SJSA1 (cell line): ENCODE data around the gene SON. TPM values are rescaled to one million over a fixed set of nuclear protein-coding genes. Genes with fewer than 3 reads are reported as not detected.
"Not testable (repeated sequence)": the region's sequence is repeated elsewhere in the genome, so short reads cannot be mapped to it uniquely, and the experiment has no call there.

Experiments used
- DNase-seq, 2 experiments: peaks; one replicate each; pipeline ENCODE4 v3.0.0-alpha.2; 2015 to 2020; ENCODE audit warnings: low spot score in 2 of 2, low read depth in 1 of 2
- H3K27ac ChIP-seq: fragments of 250-450 bp; sonication (Bioruptor Pico); 2 replicates; pipeline ENCODE4 v1.5.1; 2020; ENCODE audit warnings: mild to moderate bottlenecking, moderate library complexity
- H3K27me3 ChIP-seq: fragments of 250-450 bp; sonication (Bioruptor Pico); replicated peaks from 2 replicates; pipeline ENCODE4 v1.5.1; 2020; ENCODE audit warnings: mild to moderate bottlenecking, moderate library complexity
- H3K36me3 ChIP-seq: fragments of 250-450 bp; sonication (Bioruptor Pico); 2 replicates; pipeline ENCODE4 v1.5.1; 2020; ENCODE audit warnings: mild to moderate bottlenecking
- H3K4me1 ChIP-seq: fragments of 250-450 bp; sonication (Bioruptor Pico); replicated peaks from 2 replicates; pipeline ENCODE4 v1.6.1; 2021; ENCODE audit warnings: mild to moderate bottlenecking
- H3K4me3 ChIP-seq: fragments of 250-450 bp; sonication (Bioruptor Pico); 2 replicates; pipeline ENCODE4 v1.5.1; 2020; ENCODE audit warnings: mild to moderate bottlenecking
- H3K9me3 ChIP-seq: fragments of 250-450 bp; sonication (Bioruptor Pico); replicated peaks from 2 replicates; pipeline ENCODE4 v1.5.1; 2020; ENCODE audit warnings: mild to moderate bottlenecking
- total RNA-seq: library from RNA; depleted of rRNA; stranded (reverse); fragments of >200 nt; shearing (Covaris generic); gene quantifications from 2 replicates; pipeline ENCODE4 v1.2.3, GENCODE V29; 2014

Gene SON
- total RNA-seq, 1 experiment from 2014 or later: 115 TPM

DNA sequence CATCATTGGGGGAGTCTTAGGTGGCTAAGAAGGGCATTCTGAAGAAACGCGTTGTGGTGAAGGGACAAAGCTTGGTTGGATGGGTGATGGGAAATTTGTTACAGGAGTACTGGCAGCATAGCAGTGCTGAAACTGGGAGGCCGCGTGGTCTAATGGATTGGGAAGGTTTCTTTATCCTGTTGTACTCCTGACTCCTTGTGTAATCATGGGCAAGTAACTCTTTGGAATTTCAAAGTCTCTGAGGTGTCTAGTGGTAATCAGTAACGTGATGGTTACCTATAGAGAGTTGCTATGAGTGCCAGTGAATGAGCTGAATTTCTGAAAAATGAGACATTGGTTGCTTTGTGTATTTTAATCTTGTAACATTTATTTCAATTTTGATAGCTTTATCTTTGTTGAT, 27.2 kb downstream of the SON start:
- Histone ChIP-seq H3K36me3 (peaks cover 91% of the 10 kb centered on the region), H3K4me3 (no peak overlapping the region), H3K27ac (no peak overlapping the region), H3K9me3 (no peaks in the 10 kb centered on the region), H3K27me3 (no peaks in the 10 kb centered on the region), H3K4me1 (no peaks in the 10 kb centered on the region)
- DNase-seq: no peak

DNA sequence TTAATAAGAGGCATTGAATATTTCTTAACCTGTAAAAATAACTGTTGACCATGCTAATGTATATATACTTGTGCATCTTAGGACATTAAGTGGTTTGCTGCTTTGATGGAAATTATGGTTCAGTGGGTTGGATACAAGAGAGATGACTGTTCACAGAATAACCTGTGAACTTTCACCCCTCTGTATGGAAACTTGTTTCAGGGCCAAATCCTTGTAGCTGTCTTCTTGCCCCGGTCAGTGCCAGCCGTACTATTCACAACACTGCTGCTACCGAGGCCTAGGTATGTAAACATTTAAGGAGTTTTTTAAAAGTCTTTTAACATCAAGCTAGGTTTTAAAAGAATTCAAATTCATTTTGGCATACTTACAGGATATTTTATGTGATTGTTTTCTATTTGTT, 29.5 kb downstream of the SON start:
- peaks cover 94% of the 10 kb centered on the region for H3K36me3 ChIP-seq
- no peak overlapping the region for H3K4me3 ChIP-seq
- no peaks in the 10 kb centered on the region for H3K27me3 ChIP-seq
- H3K27ac ChIP-seq: no peak overlapping the region
- no peak for DNase-seq
- no peaks in the 10 kb centered on the region for H3K4me1 ChIP-seq
- no peaks in the 10 kb centered on the region for H3K9me3 ChIP-seq

DNA sequence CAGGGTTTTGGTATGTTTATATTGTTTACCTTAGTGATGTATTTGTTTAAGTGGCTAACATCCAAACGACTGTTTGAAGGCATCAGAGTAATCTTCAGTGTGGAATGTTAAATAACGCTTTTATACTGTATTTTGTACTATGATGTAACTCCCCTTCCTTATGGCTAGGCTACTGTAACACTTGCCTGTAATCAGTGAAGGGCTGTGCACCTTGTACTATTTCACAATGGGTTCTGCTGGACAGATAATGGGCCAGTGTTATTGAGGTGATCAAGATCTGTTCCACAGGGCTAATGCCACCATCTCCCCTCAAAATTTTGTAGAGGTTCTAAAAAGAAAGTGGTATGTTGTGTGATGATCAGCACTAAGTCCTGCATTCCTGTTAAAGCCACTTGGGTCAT, 33.9 kb downstream of the SON start:
- H3K27me3 ChIP-seq, H3K4me1 ChIP-seq, H3K4me3 ChIP-seq, DNase-seq, H3K9me3 ChIP-seq, H3K27ac ChIP-seq: not testable (repeated sequence)
- peaks cover 87% of the 10 kb centered on the region for H3K36me3 ChIP-seq

DNA sequence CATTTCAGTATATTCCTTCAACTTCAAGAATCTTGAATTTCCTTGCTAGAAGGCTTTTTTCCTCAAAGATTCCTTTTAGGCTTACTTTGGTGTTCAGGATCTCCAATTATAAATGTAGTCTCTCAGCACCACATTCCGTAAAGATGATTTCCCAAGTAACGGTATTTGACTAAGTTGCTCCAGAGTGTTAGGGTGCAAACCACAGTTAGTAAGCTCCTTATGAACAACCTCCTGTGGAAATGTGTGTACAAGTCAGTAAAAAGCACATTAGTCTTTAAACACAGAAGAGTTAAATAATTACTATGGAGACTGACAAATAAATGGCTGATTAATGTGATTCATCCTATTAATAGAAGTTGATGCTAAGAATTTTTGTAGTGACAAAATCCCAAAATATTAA, 35.4 kb downstream of the SON start:
- no peak overlapping the region for H3K4me3 ChIP-seq
- H3K4me1 ChIP-seq: no peaks in the 10 kb centered on the region
- H3K36me3 ChIP-seq: peaks cover 87% of the 10 kb centered on the region
- H3K27ac ChIP-seq: no peak overlapping the region
- H3K9me3 ChIP-seq: no peaks in the 10 kb centered on the region
- no peaks in the 10 kb centered on the region for H3K27me3 ChIP-seq
- DNase-seq: no peak

DNA sequence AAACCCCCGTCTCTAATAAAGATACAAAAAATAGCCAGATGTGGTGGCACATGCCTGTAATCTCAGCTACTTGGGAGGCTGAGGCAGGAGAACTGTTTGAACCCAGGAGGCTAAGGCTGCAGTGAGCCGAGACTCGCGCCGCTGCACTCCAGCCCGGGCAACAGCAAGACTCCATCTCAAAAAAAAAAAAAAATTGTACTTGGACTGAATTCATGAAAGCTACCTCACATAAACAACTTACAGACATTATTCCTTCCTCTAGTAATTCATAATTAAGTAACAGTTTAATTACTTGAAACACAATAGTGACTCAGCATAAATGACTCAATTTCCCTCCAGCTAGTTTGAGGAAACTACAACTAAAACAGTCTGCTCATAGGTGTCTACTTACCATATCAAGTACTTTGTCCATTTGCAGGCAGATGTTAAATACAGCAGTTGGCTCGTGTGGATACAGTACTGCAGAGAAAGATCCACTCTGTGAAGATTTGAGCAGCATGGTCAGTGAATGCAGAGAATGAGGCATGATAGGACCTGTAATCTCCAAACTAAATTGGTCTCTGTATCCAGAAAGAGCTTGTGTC, 36.2 kb downstream of the SON start:
- Histone ChIP-seq H3K4me1 (no peaks in the 10 kb centered on the region), H3K27ac (no peak overlapping the region), H3K9me3 (no peaks in the 10 kb centered on the region), H3K4me3 (no peak overlapping the region), H3K27me3 (no peaks in the 10 kb centered on the region), H3K36me3 (peaks cover 84% of the 10 kb centered on the region)
- DNase-seq: no peak

DNA sequence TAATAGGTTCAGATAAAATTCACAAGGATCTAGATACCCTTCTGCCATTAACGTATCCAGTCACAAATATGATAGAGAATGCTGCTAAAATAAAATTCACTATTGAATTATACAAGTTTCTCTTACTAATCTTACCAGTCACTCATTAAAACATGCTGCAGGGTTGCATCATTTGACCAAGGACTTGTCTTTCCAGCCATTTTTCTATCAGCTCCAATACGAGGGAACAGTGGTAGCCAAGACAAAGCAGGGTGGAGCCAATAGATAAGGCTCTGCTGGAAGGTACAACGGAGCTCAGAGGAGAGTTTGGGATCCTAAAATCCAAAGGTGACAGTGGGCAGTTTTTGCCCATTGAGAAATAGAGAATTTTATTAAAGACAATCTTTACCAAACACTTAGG, 41.6 kb downstream of the SON start:
- peaks cover 66% of the 10 kb centered on the region for H3K36me3 ChIP-seq
- DNase-seq: no peak

DNA sequence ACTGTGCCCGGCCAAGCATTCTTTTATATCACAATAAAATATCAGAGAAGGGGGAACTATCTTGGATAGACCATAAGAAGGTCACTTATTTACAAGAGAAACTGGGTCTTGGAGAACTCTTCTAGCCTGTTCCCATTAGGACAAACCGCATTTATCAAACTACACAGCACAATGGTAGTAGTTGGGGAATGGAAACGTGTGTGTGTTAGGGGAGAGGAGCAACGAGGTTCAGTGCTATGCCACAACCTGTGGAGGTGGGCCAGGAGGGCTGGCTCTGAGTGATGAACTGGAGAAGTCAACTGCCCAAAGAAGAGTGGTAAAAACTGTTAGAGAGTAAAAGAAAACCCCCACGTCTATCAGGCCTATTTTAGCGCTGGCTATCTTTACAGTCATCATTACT, 44.1 kb downstream of the SON start:
- Histone ChIP-seq H3K27me3 (no peaks in the 10 kb centered on the region), H3K4me1 (peaks cover 13% of the 10 kb centered on the region), H3K36me3 (peaks cover 48% of the 10 kb centered on the region), H3K27ac (no peak overlapping the region), H3K9me3 (no peaks in the 10 kb centered on the region), H3K4me3 (peak overlapping the region; percentile 93; the same call in 1 of the 2 replicates)
- no peak for DNase-seq

More for the DNA sequence above, 41.6 kb downstream of the SON start:
- H3K27ac ChIP-seq: no peak overlapping the region
- no peaks in the 10 kb centered on the region for H3K27me3 ChIP-seq
- H3K4me1 ChIP-seq: peaks cover 7% of the 10 kb centered on the region
- H3K4me3 ChIP-seq: no peak overlapping the region
- H3K9me3 ChIP-seq: no peaks in the 10 kb centered on the region

DNA sequence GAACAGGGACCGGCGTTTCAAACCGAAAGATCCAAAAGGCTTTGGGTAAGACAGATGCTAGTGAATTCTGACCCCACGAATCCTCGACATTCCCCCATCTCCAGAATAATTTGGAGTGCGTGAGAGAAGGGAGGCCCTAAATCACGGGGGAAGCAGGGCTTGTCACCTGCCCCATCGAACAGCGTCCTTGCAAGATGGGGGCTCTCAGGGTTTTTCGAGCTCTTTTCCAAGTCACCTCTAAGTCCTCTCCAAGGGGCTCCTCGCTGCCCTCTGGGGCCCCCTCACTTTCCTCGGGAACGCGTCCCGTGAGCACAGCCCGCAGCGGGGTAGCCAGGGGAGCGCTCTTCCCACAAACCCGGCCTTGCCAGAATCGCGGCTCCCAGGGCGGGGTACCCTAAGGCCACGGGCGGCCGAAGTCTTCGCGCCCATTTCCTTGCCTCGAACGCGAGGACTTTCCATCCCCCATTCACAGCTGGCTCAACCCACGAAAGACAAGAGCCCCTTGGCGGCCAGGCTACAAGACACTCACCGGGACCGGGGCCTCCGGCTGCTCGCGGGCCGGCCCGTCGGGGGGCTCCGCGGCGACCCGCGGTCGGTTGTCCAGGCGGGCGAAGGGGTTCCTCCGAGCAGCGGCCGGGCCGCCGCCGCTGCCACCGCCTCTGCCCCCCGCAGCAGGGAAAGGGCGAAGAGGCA, 45.1 kb downstream of the SON start:
- Histone ChIP-seq H3K27ac (peak overlapping the region; percentile 88), H3K27me3 (no peaks in the 10 kb centered on the region), H3K9me3 (no peaks in the 10 kb centered on the region), H3K4me3 (peak overlapping the region; percentile 93), H3K4me1 (peaks cover 13% of the 10 kb centered on the region), H3K36me3 (peaks cover 39% of the 10 kb centered on the region)
- DNase-seq: peak; percentile 60 to 86

DNA sequence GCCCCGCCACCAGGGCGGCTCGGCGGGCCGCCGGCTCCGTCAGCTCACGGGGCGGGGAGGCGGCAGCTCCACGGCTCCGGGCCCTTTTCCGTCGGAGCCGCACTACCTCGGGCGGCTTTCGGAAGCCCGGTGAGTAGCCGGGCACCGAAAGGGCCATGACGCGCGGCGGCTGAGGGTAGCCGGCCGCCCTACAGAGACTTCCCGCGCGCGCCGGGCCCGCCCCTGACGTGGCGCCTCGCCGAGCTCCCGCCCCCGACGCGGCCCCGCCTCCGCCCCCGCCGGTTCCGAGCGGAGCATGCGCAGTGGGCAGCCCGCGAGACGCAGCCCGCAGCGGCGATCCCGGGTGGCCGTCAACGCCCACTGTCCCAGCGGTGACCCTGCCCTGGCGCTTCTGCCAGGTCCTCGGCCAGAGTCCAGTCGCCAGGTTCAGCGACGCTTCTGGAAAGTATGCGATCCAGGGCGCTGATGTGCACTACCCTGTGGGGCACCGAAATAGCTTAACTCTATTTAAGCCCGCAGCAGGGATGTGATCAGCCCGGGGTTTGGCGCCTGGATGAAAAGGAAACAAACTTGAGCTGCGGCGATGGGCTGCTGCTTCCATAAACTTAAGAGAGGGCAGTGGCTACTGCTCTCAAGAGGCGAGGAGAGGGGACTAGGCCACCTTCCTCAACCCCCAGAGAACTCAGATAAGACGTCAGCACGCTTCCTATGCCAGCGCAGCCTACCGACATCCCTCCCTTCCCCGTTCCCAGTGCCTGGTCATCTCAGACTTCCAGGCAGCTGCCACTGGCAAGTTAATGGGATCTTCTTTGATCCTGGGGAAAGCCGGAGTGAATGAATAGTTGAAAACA, 45.9 kb downstream of the SON start, which contains the start of gene DONSON:
Gene DONSON, minus strand, starts transcription at position 200 of the 851 bp plus-strand sequence. Its CDS starts 43 bp downstream, at position 157.
- no peaks in the 10 kb centered on the region for H3K9me3 ChIP-seq
- peak; percentile 89 to 92 for DNase-seq

DNA sequence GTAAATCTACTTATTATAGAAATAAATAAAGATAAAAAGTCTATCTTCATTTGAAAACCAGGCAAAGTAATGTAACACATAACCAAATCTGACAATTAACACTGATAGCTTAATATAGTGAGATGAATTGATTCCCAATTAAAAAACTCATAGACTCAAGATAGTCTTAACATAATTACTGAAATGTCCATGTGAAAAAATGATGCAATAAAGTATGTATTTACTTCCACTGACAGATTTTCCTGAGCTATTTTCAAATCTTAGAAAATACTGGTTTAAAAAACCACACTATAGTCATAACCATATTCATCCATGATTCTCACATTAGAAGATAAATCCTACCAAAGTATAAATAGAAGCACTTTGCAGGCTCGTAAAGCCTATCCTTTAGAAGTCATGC, 55.2 kb downstream of the SON start:
- Histone ChIP-seq H3K27me3 (no peaks in the 10 kb centered on the region), H3K4me3 (no peak overlapping the region), H3K9me3 (no peaks in the 10 kb centered on the region), H3K27ac (no peak overlapping the region), H3K36me3 (peaks cover 48% of the 10 kb centered on the region), H3K4me1 (no peaks in the 10 kb centered on the region)
- DNase-seq: no peak

More for the DNA sequence above, 45.9 kb downstream of the SON start, which contains the start of gene DONSON:
- Histone ChIP-seq H3K36me3 (peaks cover 34% of the 10 kb centered on the region), H3K4me1 (peaks cover 13% of the 10 kb centered on the region), H3K27me3 (no peaks in the 10 kb centered on the region), H3K27ac (peak within 1 kb of the TSS; percentile 88), H3K4me3 (peak within 1 kb of the TSS; percentile 93)

DNA sequence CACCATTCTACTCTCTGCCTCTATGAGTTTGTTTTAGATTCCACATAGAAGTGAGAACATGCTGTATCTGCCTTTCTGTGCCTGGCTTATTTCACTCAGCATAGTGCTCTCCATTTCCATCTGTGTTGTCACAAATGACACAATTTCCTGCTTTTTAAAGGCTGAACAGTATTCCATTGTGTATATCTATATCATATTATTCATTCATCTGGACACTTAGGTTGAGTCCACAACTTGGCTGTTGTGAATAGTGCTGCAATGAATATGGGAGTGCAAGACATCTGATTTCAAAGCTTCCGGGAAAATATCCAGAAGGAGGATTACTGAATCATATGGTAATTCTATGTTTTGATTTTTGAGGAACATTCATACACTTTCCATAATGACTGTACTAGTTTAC, 65.7 kb downstream of the SON start:
- no peak overlapping the region for H3K27ac ChIP-seq
- no peak for DNase-seq

DNA sequence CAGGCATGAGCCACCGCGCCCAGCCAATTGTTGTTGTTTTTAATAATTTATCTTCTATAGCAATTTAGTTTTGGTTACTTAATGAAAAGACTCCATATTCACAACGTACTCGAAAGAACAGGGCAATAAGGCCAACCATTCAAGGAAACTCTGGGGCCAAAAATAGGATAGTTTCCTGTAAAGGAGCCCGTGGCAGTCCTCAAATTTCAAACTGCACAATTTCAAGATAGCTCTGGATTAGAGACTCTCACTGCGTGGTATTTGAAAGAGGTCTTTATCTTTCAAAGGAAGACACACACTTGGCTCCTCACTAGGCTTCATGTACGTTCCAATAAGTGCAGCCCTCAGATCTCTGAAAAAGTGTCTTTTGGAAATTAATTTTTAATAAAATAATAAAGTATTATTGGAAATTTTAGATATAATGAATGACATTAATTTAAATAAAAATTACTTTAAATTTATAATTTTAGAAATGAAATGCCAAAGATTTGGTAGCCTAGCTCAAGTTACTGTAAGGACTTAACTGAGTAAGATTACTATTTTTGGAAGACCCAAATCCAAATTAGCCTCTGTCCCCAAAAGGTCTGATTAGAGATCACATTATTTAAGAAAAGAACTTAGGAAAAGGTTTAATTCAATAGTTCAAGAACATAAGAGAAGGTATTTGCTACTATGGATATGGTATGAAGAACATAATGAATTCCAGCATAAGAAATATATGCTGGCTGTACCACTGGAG, 68.3 kb downstream of the SON start:
- Histone ChIP-seq H3K27ac (no peak overlapping the region), H3K4me1 (no peaks in the 10 kb centered on the region), H3K4me3 (no peak overlapping the region), H3K9me3 (no peaks in the 10 kb centered on the region), H3K36me3 (peaks cover 53% of the 10 kb centered on the region), H3K27me3 (no peaks in the 10 kb centered on the region)
- no peak for DNase-seq

More for the DNA sequence above, 65.7 kb downstream of the SON start:
- no peaks in the 10 kb centered on the region for H3K9me3 ChIP-seq
- H3K4me3 ChIP-seq: no peak overlapping the region
- H3K4me1 ChIP-seq: no peaks in the 10 kb centered on the region
- no peaks in the 10 kb centered on the region for H3K27me3 ChIP-seq
- H3K36me3 ChIP-seq: peaks cover 46% of the 10 kb centered on the region

DNA sequence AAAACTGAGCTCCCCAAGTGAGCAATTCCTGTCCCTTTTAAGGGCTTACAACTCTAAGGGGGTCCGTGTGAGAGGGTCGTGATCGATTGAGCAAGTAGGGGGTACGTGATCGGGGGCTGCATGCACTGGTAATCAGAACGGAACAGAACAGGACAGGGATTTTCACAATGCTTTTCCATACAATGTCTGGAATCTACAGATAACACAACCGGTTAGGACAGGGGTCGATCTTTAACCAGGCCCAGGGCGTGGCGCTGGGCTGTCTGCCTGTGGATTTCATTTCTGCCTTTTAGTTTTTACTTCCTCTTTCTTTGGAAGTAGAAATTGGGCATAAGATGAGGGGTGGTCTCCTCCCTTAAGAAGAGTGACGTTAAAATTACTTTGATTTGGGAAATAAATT, 74.7 kb downstream of the SON start:
- DNase-seq, H3K27ac ChIP-seq, H3K27me3 ChIP-seq, H3K9me3 ChIP-seq, H3K4me1 ChIP-seq, H3K4me3 ChIP-seq: not testable (repeated sequence)
- H3K36me3 ChIP-seq: peaks cover 51% of the 10 kb centered on the region
